HG02938 (cell line): ENCODE data around the gene CALHM2.

Experiments
- ATAC-seq: cut with Tn5 transposase; IDR thresholded peaks from one replicate; pipeline ENCODE4 v1.9.1; 2021; ENCODE audit warnings: mild to moderate bottlenecking, moderate library complexity; ENCODE audit not compliant: unreplicated experiment

The CALHM2 gene

GRCh38 chr10:103476046-103476768 lies 24.0 kb upstream of the CALHM2 start:
- ATAC-seq, result no peak

GRCh38 chr10:103475437-103475836 lies 23.3 kb upstream of the CALHM2 start:
- ATAC-seq, result no peak

DNA sequence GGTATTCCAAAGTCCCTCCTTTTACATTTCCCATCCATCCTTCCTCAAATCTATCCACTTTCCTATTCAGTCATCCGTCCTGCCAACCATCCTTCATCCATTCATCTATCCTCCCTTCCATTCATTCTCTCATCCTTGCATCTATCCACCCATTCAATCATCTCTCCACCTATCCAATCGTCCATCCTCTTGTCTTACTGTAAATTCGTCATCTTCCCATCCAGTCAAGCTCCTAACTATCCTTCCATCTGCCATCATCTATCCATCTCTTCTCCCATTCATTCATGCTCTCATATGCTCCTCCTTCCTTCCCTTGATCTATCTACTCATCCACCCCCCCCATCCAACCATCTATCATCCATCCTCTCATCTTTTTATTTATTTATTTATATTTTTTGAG lies 21.9 kb upstream of the CALHM2 start:
- ATAC-seq, result no peak

DNA sequence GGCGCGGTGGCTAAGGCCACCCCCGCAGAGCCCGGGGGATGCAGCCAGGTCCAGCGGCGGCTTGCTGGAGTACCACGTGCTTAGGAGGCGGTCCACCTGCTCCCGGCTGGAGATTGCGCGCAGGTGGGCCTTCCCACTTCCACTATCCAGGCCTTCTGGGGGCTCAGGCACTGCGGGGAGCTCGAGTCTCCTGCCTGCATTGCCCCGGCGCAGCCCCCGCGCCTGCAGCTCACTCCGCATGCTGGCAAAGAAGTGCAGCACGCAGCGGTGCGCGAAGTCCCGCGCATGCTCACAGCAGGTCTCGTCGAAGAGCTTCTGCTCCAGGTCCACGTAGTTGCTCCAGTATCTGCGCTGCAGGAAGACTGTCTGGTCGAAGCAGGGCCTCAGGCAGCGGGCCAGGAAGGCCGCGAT lies 21.1 kb upstream of the CALHM2 start:
- ATAC-seq, result no peak

DNA sequence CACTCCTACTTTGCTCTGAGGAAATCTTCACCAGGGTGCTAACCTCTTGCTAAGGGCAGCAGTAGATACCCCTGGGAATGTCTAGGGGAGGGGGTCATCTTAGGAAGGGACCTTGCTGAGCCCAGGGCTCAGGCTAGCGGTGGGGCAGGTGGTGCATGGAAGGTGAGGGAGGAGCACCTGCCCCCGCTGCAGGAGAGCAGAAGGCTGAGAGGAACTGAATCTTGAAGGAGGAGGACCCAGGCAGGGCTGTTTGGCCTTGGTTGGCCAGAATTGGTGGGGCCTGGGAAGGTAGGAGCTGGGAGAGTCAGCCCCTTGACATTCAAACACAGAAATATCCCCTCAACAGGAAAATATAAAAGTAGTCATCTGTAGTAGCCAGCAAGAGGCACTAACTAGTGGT lies 19.8 kb upstream of the CALHM2 start:
- ATAC-seq, result no peak

GRCh38 chr10:103470761-103471653 lies 18.8 kb upstream of the CALHM2 start:
- ATAC-seq, result peak; percentile 76

DNA sequence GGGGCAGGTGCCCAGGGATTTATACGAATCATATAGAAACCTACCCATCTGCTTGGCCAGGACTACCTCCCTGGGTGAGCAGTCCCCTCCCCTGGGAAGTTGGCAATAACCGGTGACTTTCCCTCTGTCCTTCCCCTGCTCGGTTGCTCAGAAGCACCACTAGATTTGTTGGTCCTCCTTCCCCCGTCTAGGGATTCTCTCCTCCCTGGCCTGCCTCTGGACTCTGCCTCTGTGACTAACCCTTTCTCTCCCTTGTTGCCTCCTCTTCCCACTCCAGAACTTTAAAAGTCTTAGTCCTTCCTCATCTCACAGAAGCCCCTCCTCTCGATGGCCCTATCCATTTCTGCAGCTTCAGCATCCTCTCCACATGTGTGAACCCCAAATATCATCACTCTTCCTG lies 17.0 kb upstream of the CALHM2 start:
- no peak for ATAC-seq

DNA sequence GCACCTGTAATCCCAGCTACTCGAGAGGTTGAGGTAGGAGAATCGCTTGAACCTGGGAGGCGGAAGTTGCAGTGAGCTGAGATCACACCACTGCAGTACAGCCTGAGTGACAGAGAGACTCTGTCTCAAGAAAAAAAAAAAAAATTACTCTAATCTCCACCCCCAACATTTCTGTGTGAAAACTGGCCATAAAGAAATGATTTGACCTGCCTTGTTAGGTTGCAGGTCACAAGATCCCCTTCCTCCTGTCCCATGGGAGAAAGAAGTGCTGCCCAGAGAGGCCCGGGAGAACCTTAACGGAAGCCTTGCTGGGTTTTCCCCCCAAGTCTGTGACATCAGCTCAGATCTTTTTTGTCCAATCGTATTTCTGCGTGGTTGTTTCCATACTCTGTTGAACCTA lies 15.2 kb upstream of the CALHM2 start:
- no peak for ATAC-seq

GRCh38 chr10:103466734-103467133 lies 14.6 kb upstream of the CALHM2 start:
- ATAC-seq, result no peak

- ATAC-seq, result no peak
These were observed 13.4 kb upstream of the CALHM2 start for GRCh38 chr10:103465411-103466179.

DNA sequence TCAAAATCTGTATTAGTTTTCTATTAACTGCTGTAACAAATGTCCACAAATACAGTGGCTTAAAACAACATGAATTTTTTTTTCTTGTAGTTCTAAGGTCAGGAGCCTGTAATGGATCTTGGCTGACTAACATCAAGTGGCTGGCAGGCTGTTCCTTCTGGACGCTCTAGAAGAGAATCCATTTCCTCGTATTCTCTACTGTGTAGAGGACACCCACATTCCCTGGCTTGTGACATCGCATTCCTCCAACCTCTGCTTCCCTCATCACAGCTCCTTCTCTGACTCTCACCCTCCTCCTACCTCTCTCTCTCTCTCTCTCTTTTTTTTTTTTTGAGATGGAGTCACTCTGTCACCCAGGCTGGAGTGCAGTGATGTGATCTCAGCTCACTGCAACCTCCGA lies 11.3 kb upstream of the CALHM2 start:
- ATAC-seq, result no peak

DNA sequence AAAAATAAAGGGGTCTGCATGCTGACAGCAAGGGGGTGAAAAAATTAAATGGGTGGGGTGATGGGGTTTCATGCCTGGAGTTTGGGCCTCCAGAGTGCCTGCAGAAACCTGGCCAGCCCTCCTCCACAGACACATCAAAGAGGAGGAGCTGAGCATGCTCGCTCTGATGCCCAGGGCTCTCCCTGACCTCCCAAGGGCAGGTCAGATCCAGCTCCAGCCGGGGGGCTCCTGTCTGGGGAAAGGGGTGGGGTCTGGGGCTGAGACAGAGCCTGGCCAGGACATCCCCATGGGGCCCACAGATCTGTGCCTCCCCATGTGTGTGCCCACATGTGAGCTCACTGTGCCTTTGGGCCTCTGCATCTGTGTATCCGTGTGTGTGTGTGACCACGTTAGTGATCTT lies 7.4 kb upstream of the CALHM2 start:
- ATAC-seq, result no peak

DNA sequence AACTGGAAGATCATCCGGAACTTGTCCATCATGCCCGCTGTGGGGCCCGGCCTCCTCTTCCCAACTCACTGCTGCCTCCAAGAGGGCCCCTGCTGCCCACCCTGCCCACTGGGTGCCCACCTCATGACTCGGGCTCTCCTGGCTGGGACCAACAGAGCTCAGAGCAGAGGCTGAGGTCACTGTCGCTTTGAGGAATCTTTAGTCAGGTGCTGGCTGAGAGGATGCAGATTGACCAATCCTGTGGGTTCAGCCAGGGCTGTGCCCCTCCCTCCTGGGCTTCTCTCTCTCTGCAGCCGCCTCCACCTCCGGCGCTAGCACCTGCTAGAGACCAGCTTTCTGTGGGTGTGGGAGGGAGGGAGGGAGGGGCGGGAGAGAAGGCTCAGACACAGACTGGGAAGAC lies 6.5 kb upstream of the CALHM2 start, which contains the start of gene CALHM1:
TSS of gene CALHM1 (minus strand) at position 181 of the 400 bp plus-strand sequence. CDS start at position 32, 149 bp downstream.
- ATAC-seq, result no peak

- no peak for ATAC-seq
These were observed 5.9 kb upstream of the CALHM2 start for GRCh38 chr10:103457896-103458583.

DNA sequence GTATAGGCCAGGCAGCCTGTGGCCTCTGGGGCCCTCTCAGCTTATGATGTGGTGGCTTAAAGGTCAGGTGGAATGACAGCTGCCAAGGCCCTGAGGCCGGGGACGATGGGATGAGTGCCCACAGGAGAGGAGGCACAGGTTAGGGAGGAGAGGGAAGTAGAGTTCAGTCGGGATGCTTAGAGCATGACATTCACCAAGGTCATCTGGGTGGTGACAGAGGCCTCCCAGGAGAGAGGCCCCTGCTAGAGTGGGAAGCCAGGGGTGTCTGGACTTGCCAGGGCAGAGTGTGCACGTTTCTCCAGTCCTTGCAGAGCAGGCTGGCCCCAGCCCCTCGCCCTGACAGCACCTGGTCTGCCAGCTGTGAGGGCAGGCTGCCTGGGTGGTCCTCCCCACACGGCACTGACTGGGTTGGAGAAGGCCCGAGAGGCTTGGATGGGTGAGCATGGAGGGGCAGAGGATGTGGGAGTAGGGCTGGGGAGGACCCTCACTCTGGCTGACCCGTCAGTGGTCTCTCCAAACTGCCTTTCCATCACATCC lies 5.1 kb upstream of the CALHM2 start:
- no peak for ATAC-seq

DNA sequence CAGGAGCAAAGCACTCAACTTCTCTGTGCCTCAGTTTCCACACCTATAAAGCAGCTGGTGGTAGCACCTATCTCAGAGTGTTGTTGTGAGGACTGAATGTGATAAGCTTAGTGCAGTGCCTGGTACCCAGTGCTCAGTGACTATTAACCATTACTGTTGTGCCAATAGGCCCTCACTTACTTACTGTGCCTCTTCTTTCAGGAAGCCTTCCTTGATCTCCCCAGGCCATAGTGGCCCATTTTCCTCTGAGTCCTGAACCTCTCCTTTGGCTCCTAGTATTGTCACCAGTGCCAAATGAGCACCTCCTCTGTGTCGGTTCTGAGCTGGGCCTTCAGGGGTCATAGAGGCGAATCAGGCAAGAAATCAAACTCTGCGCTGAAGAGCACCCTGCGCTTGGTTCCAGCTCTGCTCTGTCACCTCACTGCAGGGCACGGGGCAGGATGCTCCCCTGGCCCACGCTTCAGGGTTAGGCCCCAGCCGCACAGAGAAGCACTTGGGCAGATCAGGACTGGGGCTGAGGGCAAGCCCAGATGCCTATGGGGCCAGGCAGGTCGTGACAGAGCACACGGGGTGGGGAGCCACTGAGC lies 4.0 kb upstream of the CALHM2 start:
- no peak for ATAC-seq

DNA sequence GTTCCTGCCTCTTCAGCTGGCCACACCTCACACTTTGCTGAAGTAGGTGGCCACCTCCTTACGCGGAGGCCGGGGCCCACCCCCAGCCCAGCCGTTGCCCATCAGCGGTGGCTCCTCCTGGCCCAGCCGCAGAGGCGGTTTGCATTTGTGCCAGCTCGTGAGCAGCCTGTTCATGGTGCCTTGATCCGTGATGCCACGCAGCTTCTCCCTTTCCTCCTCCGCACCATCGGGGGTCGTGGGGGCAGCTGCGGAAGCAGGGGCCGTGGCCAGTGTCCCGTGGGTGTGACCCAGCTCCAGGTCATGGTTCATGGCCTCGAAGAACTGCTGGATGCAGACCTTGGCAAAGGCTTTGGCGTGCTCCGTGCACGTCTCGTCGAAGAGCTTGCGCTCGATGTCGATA lies 3.1 kb upstream of the CALHM2 start:
- ATAC-seq, result no peak

DNA sequence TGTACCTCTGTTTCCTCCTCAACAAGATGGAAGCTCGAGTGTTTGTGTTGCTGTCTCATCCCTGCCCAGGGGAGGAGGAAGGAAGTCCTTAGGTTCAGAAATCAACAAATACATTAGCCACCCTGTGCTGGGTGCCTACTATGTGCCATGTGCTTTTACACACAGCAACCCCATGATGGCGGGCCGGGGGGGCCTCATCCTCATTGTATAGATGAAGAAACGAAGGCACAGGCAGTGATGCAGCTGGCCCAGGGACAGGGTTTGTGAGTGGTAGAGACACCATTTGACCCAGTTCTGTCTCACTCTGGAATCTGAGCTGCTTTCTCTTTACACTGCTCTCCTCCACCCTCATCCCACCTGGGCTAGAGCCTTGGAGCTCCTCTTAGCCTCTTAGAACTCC lies 1.9 kb upstream of the CALHM2 start:
- ATAC-seq, result no peak

DNA sequence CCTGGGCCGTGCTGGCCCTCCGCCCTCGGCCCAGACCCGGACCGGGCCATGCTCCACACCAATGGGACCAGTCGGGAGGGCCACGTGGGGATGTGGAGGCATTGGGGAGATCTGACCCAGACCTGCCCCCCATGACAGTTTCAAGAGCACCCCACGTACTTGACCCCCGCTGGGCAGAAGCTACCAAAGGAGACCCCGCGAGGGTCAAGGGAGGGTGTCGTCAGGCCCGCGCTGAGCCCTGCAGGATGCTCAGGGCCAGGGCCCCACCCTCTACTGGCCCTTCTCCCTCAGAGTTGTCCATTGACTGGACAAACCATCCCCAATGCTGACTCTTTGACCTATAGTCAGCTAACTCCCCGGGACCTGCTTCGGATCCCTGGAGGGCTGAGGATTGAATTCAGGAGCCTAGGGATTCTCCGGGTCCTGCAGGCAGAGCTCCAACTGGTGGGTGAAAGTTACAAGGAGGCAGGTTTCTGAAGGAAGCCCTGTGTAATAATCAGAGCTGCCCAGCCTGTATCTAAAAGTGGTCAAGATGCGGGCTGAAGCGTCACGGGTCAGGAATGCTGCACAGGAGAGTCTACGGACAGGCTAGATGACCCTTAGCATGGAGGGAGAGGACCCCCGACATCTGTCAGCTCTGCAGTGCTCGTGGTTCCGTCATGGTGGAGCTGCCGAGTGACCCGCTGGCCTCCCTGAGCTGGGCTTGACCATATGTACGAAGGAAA lies 498 bp upstream of the CALHM2 start:
- ATAC-seq, result no peak
